Esophagus squamous epithelium (tissue), 4 donors: Measurements from ENCODE around the gene ANKRD6.

Experiments
- POLR2A ChIP-seq, 4 donors: fragments of 450-650 bp; IDR thresholded peaks; one replicate each; pipeline ENCODE4 v1.6.1; 2017; ENCODE audit warnings: antibody characterized with exemption in 4 of 4, mild to moderate bottlenecking in 4 of 4, moderate library complexity in 3 of 4
- TF ChIP-seq, protein P1 (sequence below), 6 experiments: fragments of 450-650 bp in 4 of 6; fragments of 200-600 bp in 2 of 6; sonication (generic) in 2 of 6; IDR thresholded peaks; one replicate each; pipeline ENCODE4 v1.5.1; 2016 to 2019; ENCODE audit warnings: antibody characterized with exemption in 6 of 6, mild to moderate bottlenecking in 4 of 6, moderate library complexity in 4 of 6

DNA sequence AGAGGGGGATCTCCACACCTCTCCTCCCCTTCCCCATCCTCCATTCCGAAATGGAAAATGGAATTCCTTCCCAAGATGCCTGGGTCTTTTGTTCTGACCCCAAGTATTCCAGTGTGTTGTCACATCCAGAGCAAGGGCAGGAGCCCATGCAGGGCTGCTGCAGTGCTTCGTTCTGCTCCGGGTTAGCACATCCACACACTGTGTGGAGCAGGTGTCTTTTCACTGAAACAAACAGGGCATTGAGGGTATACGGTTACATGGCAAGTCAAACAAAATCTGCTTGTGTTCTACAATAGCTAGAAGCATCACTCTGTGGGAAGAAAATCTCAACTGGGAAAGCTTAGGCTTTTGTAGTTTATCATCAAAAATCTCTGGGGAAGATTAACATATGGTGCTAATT lies 148.7 kb downstream of the ANKRD6 start:
- TF ChIP-seq, protein P1, sequence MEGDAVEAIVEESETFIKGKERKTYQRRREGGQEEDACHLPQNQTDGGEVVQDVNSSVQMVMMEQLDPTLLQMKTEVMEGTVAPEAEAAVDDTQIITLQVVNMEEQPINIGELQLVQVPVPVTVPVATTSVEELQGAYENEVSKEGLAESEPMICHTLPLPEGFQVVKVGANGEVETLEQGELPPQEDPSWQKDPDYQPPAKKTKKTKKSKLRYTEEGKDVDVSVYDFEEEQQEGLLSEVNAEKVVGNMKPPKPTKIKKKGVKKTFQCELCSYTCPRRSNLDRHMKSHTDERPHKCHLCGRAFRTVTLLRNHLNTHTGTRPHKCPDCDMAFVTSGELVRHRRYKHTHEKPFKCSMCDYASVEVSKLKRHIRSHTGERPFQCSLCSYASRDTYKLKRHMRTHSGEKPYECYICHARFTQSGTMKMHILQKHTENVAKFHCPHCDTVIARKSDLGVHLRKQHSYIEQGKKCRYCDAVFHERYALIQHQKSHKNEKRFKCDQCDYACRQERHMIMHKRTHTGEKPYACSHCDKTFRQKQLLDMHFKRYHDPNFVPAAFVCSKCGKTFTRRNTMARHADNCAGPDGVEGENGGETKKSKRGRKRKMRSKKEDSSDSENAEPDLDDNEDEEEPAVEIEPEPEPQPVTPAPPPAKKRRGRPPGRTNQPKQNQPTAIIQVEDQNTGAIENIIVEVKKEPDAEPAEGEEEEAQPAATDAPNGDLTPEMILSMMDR (IDR thresholded peaks at IDR 0.05) = no peak
- no peak for TF ChIP-seq POLR2A (IDR thresholded peaks at IDR 0.05)
